Retinal pigment epithelial cell (primary cell): ENCODE measurements around the gene NFIC.
"Not testable (repeated sequence)": the region's sequence is repeated elsewhere in the genome, so short reads cannot be mapped to it uniquely, and the experiment has no call there.

Experiments used
- DNase-seq: peaks from one replicate; pipeline ENCODE4 v3.0.0-alpha.2; 2010; ENCODE audit warnings: low read depth
- H3K4me3 ChIP-seq: 2 replicates; pipeline ENCODE4 v1.5.1; 2011; ENCODE audit warnings: mild to moderate bottlenecking, low read length, control low read depth, moderate library complexity
- CTCF ChIP-seq: conservative IDR thresholded peaks from 2 replicates; pipeline ENCODE4 v1.5.1; 2011; ENCODE audit warnings: low read depth, low read length, control low read depth, inconsistent platforms

NFIC gene

GRCh38 chr19:3440082-3440481, 73.7 kb downstream of the NFIC start:
- no peak overlapping the region for H3K4me3 ChIP-seq
- no peak for DNase-seq
- TF ChIP-seq CTCF: peak; percentile 53

GRCh38 chr19:3441089-3441985, 75.0 kb downstream of the NFIC start:
- DNase-seq: peak; percentile 77
- H3K4me3 ChIP-seq: no peak overlapping the region
- TF ChIP-seq CTCF: no peak

- no peak for TF ChIP-seq CTCF
- H3K4me3 ChIP-seq: no peak overlapping the region
- DNase-seq: no peak
Measured at GRCh38 chr19:3441986-3442329, 75.6 kb downstream of the NFIC start.

GRCh38 chr19:3442487-3443071, 76.2 kb downstream of the NFIC start:
- DNase-seq: no peak
- no peak for TF ChIP-seq CTCF

GRCh38 chr19:3443840-3444694, 77.7 kb downstream of the NFIC start:
- no peak for TF ChIP-seq CTCF
- DNase-seq: no peak
- H3K4me3 ChIP-seq: no peak overlapping the region

More at GRCh38 chr19:3442487-3443071, 76.2 kb downstream of the NFIC start:
- H3K4me3 ChIP-seq: no peak overlapping the region

- no peak overlapping the region for H3K4me3 ChIP-seq
- TF ChIP-seq CTCF: no peak
Measured at GRCh38 chr19:3444695-3445234, 78.4 kb downstream of the NFIC start.

GRCh38 chr19:3446657-3447056, 80.3 kb downstream of the NFIC start:
- H3K4me3 ChIP-seq, DNase-seq: not testable (repeated sequence)

More at GRCh38 chr19:3444695-3445234, 78.4 kb downstream of the NFIC start:
- no peak for DNase-seq
